HepG2 (cell line): ENCODE measurements around the gene ZNF281.

Experiments used
- MXI1 ChIP-seq: IDR thresholded peaks from 3 replicates; pipeline ENCODE4 v1.6.1; 2012; ENCODE audit warnings: low read depth, low read length, inconsistent platforms, borderline replicate concordance
- RARG ChIP-seq: sonication (generic); formaldehyde crosslinking; IDR thresholded peaks from 2 replicates; pipeline ENCODE4 v1.4.0; 2020; ENCODE audit warnings: low read depth, mild to moderate bottlenecking, missing genetic modification reagents
- TAF1 ChIP-seq: sonication (generic); formaldehyde crosslinking; IDR thresholded peaks from 2 replicates; pipeline ENCODE4 v1.4.0; 2020; ENCODE audit warnings: missing genetic modification reagents
- ZBTB7A ChIP-seq: sonication (generic); formaldehyde crosslinking; IDR thresholded peaks from 2 replicates; pipeline ENCODE4 v1.8.0; 2022; ENCODE audit warnings: mild to moderate bottlenecking, missing genetic modification reagents
- ZFP62 ChIP-seq: sonication (generic); formaldehyde crosslinking; IDR thresholded peaks from 2 replicates; pipeline ENCODE4 v1.4.0; 2020; ENCODE audit warnings: missing genetic modification reagents
- TF ChIP-seq, protein P1 (sequence below): sonication (generic); formaldehyde crosslinking; IDR thresholded peaks from 2 replicates; pipeline ENCODE4 v1.4.0; 2020; ENCODE audit warnings: missing genetic modification reagents
- TF ChIP-seq, protein P2 (sequence below), 2 experiments: IDR thresholded peaks; 2 replicates each; pipeline ENCODE4 v1.6.1; 2011 to 2012; ENCODE audit warnings: low read length in 2 of 2, borderline replicate concordance in 1 of 2, low read depth in 1 of 2, mild to moderate bottlenecking in 1 of 2, moderate library complexity in 1 of 2

DNA sequence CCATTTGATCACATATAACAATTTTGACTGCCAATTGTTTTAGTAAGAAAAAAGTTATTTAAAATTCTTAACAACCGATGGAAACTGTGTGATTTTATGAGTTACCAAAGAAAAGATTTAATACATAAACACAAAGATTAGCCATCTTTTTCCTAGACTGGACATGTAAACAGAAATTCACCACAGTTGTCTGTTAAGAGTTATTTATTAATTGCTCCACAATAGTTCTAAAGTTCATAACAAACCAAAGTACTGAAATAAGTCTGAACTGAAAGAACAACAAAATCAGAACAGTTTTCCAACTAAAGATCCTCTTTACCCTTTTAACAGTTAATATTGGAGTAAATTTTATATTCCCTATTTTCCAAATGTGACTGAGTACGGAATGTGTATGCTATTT lies 8.6 kb downstream of the ZNF281 start:
- TF ChIP-seq, protein P1, sequence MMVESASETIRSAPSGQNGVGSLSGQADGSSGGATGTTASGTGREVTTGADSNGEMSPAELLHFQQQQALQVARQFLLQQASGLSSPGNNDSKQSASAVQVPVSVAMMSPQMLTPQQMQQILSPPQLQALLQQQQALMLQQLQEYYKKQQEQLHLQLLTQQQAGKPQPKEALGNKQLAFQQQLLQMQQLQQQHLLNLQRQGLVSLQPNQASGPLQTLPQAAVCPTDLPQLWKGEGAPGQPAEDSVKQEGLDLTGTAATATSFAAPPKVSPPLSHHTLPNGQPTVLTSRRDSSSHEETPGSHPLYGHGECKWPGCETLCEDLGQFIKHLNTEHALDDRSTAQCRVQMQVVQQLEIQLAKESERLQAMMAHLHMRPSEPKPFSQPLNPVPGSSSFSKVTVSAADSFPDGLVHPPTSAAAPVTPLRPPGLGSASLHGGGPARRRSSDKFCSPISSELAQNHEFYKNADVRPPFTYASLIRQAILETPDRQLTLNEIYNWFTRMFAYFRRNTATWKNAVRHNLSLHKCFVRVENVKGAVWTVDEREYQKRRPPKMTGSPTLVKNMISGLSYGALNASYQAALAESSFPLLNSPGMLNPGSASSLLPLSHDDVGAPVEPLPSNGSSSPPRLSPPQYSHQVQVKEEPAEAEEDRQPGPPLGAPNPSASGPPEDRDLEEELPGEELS (CRISPR knock-in tag), result no peak
- TF ChIP-seq ZFP62 (CRISPR knock-in tag) (no peak), RARG (CRISPR knock-in tag) (no peak), TAF1 (no peak), ZBTB7A (CRISPR knock-in tag) (no peak), MXI1 (no peak)
- TF ChIP-seq, protein P2, sequence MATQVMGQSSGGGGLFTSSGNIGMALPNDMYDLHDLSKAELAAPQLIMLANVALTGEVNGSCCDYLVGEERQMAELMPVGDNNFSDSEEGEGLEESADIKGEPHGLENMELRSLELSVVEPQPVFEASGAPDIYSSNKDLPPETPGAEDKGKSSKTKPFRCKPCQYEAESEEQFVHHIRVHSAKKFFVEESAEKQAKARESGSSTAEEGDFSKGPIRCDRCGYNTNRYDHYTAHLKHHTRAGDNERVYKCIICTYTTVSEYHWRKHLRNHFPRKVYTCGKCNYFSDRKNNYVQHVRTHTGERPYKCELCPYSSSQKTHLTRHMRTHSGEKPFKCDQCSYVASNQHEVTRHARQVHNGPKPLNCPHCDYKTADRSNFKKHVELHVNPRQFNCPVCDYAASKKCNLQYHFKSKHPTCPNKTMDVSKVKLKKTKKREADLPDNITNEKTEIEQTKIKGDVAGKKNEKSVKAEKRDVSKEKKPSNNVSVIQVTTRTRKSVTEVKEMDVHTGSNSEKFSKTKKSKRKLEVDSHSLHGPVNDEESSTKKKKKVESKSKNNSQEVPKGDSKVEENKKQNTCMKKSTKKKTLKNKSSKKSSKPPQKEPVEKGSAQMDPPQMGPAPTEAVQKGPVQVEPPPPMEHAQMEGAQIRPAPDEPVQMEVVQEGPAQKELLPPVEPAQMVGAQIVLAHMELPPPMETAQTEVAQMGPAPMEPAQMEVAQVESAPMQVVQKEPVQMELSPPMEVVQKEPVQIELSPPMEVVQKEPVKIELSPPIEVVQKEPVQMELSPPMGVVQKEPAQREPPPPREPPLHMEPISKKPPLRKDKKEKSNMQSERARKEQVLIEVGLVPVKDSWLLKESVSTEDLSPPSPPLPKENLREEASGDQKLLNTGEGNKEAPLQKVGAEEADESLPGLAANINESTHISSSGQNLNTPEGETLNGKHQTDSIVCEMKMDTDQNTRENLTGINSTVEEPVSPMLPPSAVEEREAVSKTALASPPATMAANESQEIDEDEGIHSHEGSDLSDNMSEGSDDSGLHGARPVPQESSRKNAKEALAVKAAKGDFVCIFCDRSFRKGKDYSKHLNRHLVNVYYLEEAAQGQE (IDR thresholded peaks at IDR 0.05; ENCODE audit: borderline replicate concordance in 1 of 2, low read depth in 1 of 2, low read length in 2 of 2), result no peak
